GM12875 (cell line): ENCODE measurements around the gene SLC1A5.

Experiments used
- H3K4me3 ChIP-seq: one replicate; pipeline ENCODE4 v1.5.1; 2011; ENCODE audit warnings: low read depth, low read length, control low read depth
- CTCF ChIP-seq: IDR thresholded peaks from 2 replicates; pipeline ENCODE4 v1.5.1; 2011; ENCODE audit warnings: low read depth, mild to moderate bottlenecking, control low read depth, inconsistent platforms, low read length, moderate library complexity, borderline replicate concordance; ENCODE audit not compliant: insufficient read depth

SLC1A5 gene

DNA sequence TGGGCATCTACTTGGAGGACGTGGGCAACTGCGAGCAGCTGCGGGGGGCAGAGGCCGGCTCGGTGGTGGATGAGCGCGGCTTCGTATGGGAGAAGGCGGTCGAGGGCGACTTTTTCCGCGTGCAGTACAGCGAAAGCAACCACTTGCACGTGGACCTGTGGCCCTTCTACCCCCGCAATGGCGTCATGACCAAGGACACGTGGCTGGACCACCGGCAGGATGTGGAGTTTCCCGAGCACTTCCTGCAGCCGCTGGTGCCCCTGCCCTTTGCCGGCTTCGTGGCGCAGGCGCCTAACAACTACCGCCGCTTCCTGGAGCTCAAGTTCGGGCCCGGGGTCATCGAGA, 31.9 kb downstream of the SLC1A5 start:
- TF ChIP-seq CTCF: no peak
- no peak overlapping the region for H3K4me3 ChIP-seq

- no peak for TF ChIP-seq CTCF
These were observed 32.4 kb downstream of the SLC1A5 start for GRCh38 chr19:46755853-46756543.

GRCh38 chr19:46755077-46755852, 33.1 kb downstream of the SLC1A5 start:
- H3K4me3 ChIP-seq: no peak overlapping the region
- TF ChIP-seq CTCF: no peak

More at GRCh38 chr19:46755853-46756543, 32.4 kb downstream of the SLC1A5 start:
- H3K4me3 ChIP-seq: no peak overlapping the region

GRCh38 chr19:46753420-46754155, 34.8 kb downstream of the SLC1A5 start:
- TF ChIP-seq CTCF: peak; percentile 63; the same call in 1 of the 2 replicates
- H3K4me3 ChIP-seq: no peak overlapping the region

GRCh38 chr19:46748325-46749109, 39.9 kb downstream of the SLC1A5 start:
- TF ChIP-seq CTCF: peak; percentile 82
- H3K4me3 ChIP-seq: no peak overlapping the region

DNA sequence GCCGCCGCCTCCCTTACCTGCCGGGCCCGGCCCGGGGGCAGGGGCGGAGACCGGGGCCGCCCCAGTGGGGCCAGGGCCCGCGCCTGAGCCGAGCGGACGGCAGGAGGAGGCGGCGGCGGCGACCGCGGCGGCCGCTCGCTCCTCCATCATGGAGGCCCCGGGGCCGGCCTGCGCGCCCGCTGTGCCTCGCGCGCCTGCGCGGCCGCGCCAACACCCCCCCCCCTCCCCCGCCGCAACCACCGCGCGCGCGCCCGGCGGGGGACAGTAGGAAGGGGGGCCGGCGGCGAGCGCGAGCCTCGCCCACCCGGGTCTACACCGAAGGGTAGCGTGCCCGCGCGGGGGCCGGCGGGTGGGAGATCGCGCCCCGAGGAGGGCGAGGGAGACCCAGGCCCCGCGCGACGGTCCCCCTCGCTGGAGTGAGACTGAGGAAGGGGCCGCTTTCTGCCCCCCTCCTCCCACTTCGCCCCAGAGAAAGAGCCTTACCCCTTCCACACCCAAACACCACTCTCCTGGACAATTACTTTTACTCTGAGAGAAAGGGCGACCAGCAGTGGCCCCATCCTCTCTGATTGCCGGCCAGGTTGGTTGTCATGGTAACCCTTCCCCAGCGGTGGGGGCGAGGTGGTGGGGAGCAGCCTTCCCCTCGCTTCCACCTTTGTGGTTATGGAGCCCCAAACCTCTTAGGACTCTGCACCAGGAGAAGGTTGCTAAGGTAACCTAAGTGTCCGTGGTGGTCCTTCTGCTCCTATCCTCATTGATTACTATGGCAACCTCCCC, 41.9 kb downstream of the SLC1A5 start, which contains the start of gene STRN4:
STRN4 (minus strand) TSS at position 170 of the 777 bp plus-strand sequence; CDS start at position 150, 20 bp downstream.
- peak within 1 kb of the TSS; percentile 77 for H3K4me3 ChIP-seq
- TF ChIP-seq CTCF: no peak
